Uterus (tissue), 2 donors: ENCODE data around the gene KRT31.

Source experiments
- POLR2A ChIP-seq, 2 donors: fragments of 450-650 bp; IDR thresholded peaks; one replicate each; pipeline ENCODE4 v1.6.1; 2016; ENCODE audit warnings: antibody characterized with exemption in 2 of 2, mild to moderate bottlenecking in 1 of 2, moderate library complexity in 1 of 2
- TF ChIP-seq, protein P1 (sequence below), 4 experiments: fragments of 200-600 bp in 2 of 4; fragments of 450-650 bp in 2 of 4; sonication (generic) in 2 of 4; IDR thresholded peaks; one replicate each; pipeline ENCODE4 v1.5.1; 2016 to 2019; ENCODE audit warnings: antibody characterized with exemption in 4 of 4, mild to moderate bottlenecking in 2 of 4, moderate library complexity in 1 of 4

- no peak for TF ChIP-seq POLR2A (IDR thresholded peaks at IDR 0.05)
- TF ChIP-seq, protein P1, sequence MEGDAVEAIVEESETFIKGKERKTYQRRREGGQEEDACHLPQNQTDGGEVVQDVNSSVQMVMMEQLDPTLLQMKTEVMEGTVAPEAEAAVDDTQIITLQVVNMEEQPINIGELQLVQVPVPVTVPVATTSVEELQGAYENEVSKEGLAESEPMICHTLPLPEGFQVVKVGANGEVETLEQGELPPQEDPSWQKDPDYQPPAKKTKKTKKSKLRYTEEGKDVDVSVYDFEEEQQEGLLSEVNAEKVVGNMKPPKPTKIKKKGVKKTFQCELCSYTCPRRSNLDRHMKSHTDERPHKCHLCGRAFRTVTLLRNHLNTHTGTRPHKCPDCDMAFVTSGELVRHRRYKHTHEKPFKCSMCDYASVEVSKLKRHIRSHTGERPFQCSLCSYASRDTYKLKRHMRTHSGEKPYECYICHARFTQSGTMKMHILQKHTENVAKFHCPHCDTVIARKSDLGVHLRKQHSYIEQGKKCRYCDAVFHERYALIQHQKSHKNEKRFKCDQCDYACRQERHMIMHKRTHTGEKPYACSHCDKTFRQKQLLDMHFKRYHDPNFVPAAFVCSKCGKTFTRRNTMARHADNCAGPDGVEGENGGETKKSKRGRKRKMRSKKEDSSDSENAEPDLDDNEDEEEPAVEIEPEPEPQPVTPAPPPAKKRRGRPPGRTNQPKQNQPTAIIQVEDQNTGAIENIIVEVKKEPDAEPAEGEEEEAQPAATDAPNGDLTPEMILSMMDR (IDR thresholded peaks at IDR 0.05): no peak
Observed at GRCh38 chr17:41446806-41447205, 49.4 kb upstream of the KRT31 start.
